NCI-H1092 treated with DMSO at 0.1 percent for 48 hours (cell line): ENCODE data around the gene CDSN.
"Not testable (repeated sequence)": the region's sequence is repeated elsewhere in the genome, so short reads cannot be mapped to it uniquely, and the experiment has no call there.

Experiments used
- DNase-seq: peaks from one replicate; lab custom pipeline; 2025; lab: John Stamatoyannopoulos, UW

The CDSN gene

GRCh38 chr6:31120151-31120915 lies at the start of gene CDSN:
CDSN (minus strand) TSS chr6:31120446; CDS start chr6:31120419, 27 bp downstream.
- no peak for DNase-seq

- no peak for DNase-seq
Observed at GRCh38 chr6:31169123-31169857, 49.0 kb upstream of the CDSN start.

- DNase-seq = no peak
Observed at GRCh38 chr6:31168606-31169005, 48.4 kb upstream of the CDSN start.

GRCh38 chr6:31165986-31166385 lies 45.7 kb upstream of the CDSN start:
- no peak for DNase-seq

GRCh38 chr6:31165064-31165832 lies 45.0 kb upstream of the CDSN start:
- DNase-seq = not testable (repeated sequence)

- DNase-seq = not testable (repeated sequence)
Observed at GRCh38 chr6:31164475-31165063, 44.3 kb upstream of the CDSN start.

GRCh38 chr6:31163922-31164321 lies 43.7 kb upstream of the CDSN start:
- DNase-seq = no peak

GRCh38 chr6:31162463-31163165 lies 42.4 kb upstream of the CDSN start:
- DNase-seq = no peak

- no peak for DNase-seq
Observed at GRCh38 chr6:31161216-31162126, 41.2 kb upstream of the CDSN start.

GRCh38 chr6:31158863-31159855 lies 38.9 kb upstream of the CDSN start:
- DNase-seq = no peak

- peak; percentile 96 for DNase-seq
Observed at GRCh38 chr6:31158140-31158862, 38.1 kb upstream of the CDSN start, which contains the start of gene TCF19. TCF19 (plus strand) TSS chr6:31158589; CDS start chr6:31159470, 881 bp downstream.

- DNase-seq = no peak
Observed at GRCh38 chr6:31157513-31158139, 37.4 kb upstream of the CDSN start, which contains the start of gene CCHCR1. CCHCR1 (minus strand) TSS chr6:31157802; CDS start chr6:31157600, 202 bp downstream.

GRCh38 chr6:31156641-31157040 lies 36.4 kb upstream of the CDSN start:
- DNase-seq = no peak

- no peak for DNase-seq
Observed at GRCh38 chr6:31154436-31154835, 34.2 kb upstream of the CDSN start.

GRCh38 chr6:31152781-31153180 lies 32.5 kb upstream of the CDSN start:
- no peak for DNase-seq

GRCh38 chr6:31149827-31150447 lies 29.7 kb upstream of the CDSN start:
- no peak for DNase-seq

GRCh38 chr6:31145386-31145785 lies 25.1 kb upstream of the CDSN start:
- DNase-seq = no peak
